ENCODE measurements around the gene CERS6.

CERS6 gene

DNA sequence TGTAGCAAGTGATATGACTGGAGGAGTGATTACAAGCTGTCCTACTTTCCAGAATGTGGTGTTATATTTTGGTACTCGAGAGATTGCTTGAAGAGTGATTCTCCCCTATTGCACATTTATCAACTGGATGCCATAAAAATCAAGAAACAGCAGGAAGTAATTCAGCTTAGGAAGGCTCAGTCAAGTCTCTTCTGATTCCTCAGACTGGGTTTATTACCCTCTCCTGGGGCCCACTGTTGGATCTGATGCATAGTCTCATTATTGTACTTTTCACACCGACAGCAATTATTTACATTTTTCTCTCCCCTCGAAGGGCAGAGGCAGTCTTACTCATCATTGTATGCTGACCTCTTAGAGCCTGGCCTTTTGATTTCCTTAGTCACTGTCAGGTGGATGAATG lies 355.6 kb downstream of the CERS6 start:
- CTCF ChIA-PET, result no interaction called here
- TF ChIP-seq, protein P1, sequence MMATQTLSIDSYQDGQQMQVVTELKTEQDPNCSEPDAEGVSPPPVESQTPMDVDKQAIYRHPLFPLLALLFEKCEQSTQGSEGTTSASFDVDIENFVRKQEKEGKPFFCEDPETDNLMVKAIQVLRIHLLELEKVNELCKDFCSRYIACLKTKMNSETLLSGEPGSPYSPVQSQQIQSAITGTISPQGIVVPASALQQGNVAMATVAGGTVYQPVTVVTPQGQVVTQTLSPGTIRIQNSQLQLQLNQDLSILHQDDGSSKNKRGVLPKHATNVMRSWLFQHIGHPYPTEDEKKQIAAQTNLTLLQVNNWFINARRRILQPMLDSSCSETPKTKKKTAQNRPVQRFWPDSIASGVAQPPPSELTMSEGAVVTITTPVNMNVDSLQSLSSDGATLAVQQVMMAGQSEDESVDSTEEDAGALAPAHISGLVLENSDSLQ (IDR thresholded peaks at IDR 0.05), result no peak
- no peak for TF ChIP-seq FOXA1 (IDR thresholded peaks at IDR 0.05)
- no peak for TF ChIP-seq FOXM1 (IDR thresholded peaks at IDR 0.05; ENCODE audit: borderline replicate concordance)
- no peak for TF ChIP-seq SP1 (IDR thresholded peaks at IDR 0.05)

DNA sequence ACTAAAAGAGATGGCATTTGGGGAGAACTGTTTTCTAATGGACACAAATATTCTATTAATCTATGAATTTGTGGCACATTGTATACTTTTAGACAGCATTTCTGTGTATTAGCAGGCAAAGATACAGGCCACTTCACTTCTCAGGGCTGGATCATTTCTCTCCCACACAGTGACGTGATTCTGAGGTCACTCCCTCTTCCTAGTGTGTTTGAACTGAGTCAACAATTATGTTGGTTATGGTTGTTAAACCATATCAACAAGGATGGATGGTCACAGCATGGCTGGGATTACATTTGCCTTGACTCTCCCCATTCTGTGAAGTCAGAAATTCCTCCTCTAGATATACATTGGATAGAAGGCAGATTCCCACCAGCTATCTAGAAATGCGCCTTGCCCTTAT lies 358.0 kb downstream of the CERS6 start:
- CTCF ChIA-PET, result no interaction called here
- no peak for DNase-seq (ENCODE audit: extremely low spot score)
- TF ChIP-seq TARDBP (IDR thresholded peaks at IDR 0.05), result no peak
- TF ChIP-seq LEF1 (IDR thresholded peaks at IDR 0.05; ENCODE audit: borderline replicate concordance), result no peak
- TF ChIP-seq FOXA1 (IDR thresholded peaks at IDR 0.05), result no peak
- no peak for TF ChIP-seq HDGF (IDR thresholded peaks at IDR 0.05; ENCODE audit: borderline replicate concordance)
- no peak for TF ChIP-seq FOXK2 (IDR thresholded peaks at IDR 0.05)
- no peak for TF ChIP-seq L3MBTL2 (conservative IDR thresholded peaks at IDR 0.05)
- no peak for TF ChIP-seq BHLHE40 (IDR thresholded peaks at IDR 0.05; ENCODE audit: borderline replicate concordance)
- TF ChIP-seq ZNF384 (IDR thresholded peaks at IDR 0.05), result no peak
- no peak for TF ChIP-seq SP1 (IDR thresholded peaks at IDR 0.05)
- TF ChIP-seq FOXM1 (IDR thresholded peaks at IDR 0.05; ENCODE audit: borderline replicate concordance), result no peak
- TF ChIP-seq NFRKB (IDR thresholded peaks at IDR 0.05), result no peak
- TF ChIP-seq ELF4 (IDR thresholded peaks at IDR 0.05), result no peak
- no peak for TF ChIP-seq SUZ12 (IDR thresholded peaks at IDR 0.05)
- no peak for TF ChIP-seq CTBP1 (IDR thresholded peaks at IDR 0.05; ENCODE audit: borderline replicate concordance)
- no peak for TF ChIP-seq ARNT (IDR thresholded peaks at IDR 0.05)
- POLR2A ChIA-PET, result no interaction called here

More for the DNA sequence above, 355.6 kb downstream of the CERS6 start:
- POLR2A ChIA-PET, result no interaction called here
- no peak for DNase-seq (ENCODE audit: extremely low spot score)

DNA sequence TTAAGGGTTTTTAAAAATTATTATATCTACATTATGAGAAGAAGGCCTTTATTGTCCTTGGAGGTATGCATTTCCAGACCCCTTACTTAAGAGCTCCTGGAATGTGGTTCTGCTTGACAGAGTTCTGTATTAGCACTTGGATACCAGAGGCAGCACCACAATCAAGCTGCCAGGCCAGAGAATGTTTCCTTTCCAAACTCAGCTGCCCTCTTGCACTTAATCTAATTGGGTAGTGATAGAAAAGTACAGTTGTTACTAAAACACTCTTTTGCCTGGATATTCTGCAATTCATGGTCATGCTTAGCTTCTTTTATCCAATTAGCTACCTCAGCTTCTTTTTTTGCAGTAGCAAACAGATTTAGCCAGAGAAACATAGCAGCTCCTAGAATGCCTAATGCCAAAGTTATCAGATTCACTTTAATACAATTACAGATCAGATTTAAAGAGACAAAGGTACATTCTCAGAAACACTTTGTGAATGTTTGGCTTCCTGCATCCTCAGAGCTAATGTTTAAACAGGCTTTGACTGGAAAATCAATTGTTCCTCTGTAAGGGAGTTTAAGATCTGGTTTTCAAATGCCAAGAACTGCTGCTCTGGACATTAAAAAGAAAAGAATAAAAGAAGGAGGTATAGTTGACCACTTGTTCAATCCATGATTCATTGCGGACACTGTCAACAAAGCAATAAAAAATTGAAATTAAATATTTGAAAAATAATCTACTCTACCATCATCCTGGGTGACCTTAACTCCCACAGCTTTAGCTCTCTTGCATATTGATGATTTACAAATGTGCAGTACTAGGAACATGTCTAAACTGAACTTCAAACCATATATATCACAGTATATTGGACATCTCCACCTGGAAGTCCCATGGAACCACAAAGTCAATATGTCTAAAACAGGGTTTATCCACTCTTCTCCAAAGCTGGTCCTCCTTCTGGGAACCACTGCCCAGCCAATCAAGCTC lies 359.2 kb downstream of the CERS6 start:
- no peak for TF ChIP-seq NFRKB (IDR thresholded peaks at IDR 0.05)
- no peak for TF ChIP-seq FOXA1 (IDR thresholded peaks at IDR 0.05)
- no peak for TF ChIP-seq SP1 (IDR thresholded peaks at IDR 0.05)
- TF ChIP-seq TARDBP (IDR thresholded peaks at IDR 0.05), result no peak
- TF ChIP-seq HDGF (IDR thresholded peaks at IDR 0.05; ENCODE audit: borderline replicate concordance), result no peak
- TF ChIP-seq L3MBTL2 (conservative IDR thresholded peaks at IDR 0.05), result no peak
- no peak for TF ChIP-seq LEF1 (IDR thresholded peaks at IDR 0.05; ENCODE audit: borderline replicate concordance)
- POLR2A ChIA-PET, result no interaction called here
- no peak for DNase-seq (ENCODE audit: extremely low spot score)
- CTCF ChIA-PET, result interaction anchor here (0.6 kb wide), 1 partner anchor 104 kb away, joined by 3 read pairs; no protein-coding TSS in a partner anchor

DNA sequence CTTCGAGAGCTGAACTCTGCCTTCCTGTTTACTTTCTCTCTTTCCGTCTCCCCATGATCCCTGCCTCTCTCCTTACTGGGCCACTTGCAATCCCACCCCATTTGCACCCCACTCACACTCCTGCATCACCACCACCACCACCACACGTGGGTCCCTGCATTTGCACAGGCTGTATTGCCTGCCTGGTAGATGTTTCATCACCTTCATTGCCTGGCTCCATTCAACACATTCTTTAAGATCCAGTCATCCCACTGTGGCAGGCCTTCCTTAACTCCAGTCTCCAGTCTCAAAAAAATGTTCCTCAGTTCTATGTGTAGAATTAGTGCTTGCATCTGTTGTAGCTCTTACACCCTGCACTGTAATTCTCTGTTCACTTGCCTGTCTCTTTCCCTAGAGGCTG lies 360.3 kb downstream of the CERS6 start:
- POLR2A ChIA-PET, result no interaction called here
- TF ChIP-seq L3MBTL2 (conservative IDR thresholded peaks at IDR 0.05) (no peak), BHLHE40 (IDR thresholded peaks at IDR 0.05; ENCODE audit: borderline replicate concordance) (no peak), FOXK2 (IDR thresholded peaks at IDR 0.05) (no peak), ARNT (IDR thresholded peaks at IDR 0.05) (no peak), ZNF384 (IDR thresholded peaks at IDR 0.05) (no peak), FOXM1 (IDR thresholded peaks at IDR 0.05; ENCODE audit: borderline replicate concordance) (no peak), HDGF (IDR thresholded peaks at IDR 0.05; ENCODE audit: borderline replicate concordance) (no peak), TARDBP (IDR thresholded peaks at IDR 0.05) (no peak)
- CTCF ChIA-PET, result interaction anchor here (0.6 kb wide), 1 partner anchor 103 kb away, joined by 3 read pairs; no protein-coding TSS in a partner anchor
- no peak for DNase-seq (ENCODE audit: extremely low spot score)

DNA sequence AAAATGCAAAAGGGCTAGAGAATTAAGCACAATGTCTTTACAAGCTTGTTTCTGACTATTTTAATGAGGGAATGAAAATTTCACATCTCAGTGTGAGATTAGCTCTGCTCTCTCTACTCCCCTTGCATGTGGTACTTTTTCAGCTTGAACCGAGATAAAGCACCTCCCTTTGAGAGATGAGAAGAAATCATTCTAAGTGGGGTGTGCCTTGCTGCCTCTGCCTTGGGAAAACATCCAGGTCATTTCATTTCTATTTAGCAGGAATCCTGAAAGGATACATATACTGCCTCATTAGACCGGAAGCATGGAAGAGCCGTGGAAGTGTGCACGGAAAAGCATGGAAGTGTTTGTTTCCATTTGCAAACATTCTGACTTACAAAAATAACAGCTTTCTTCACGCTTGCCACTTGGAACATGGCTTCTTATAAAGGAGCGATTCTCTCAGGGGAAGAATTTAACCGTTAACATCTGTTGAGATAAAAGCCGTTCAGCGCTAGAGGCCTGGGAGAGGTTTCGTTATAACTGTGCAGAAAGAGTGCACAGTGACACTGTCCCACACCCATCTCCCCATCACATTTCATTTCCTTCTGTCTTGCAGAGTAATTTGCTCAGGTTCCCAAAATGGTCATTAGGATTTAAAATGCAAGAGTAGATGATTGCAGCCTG lies 363.1 kb downstream of the CERS6 start:
- TF ChIP-seq LEF1 (IDR thresholded peaks at IDR 0.05; ENCODE audit: borderline replicate concordance), result no peak
- TF ChIP-seq, protein P1 (IDR thresholded peaks at IDR 0.05), result no peak
- TF ChIP-seq TARDBP (IDR thresholded peaks at IDR 0.05), result no peak
- no peak for TF ChIP-seq FOXA1 (IDR thresholded peaks at IDR 0.05)
- TF ChIP-seq ELF4 (IDR thresholded peaks at IDR 0.05), result no peak
- TF ChIP-seq FOXM1 (IDR thresholded peaks at IDR 0.05; ENCODE audit: borderline replicate concordance), result no peak
- no peak for TF ChIP-seq NFRKB (IDR thresholded peaks at IDR 0.05)
- TF ChIP-seq CTBP1 (IDR thresholded peaks at IDR 0.05; ENCODE audit: borderline replicate concordance), result no peak
- no peak for TF ChIP-seq L3MBTL2 (conservative IDR thresholded peaks at IDR 0.05)
- no peak for TF ChIP-seq FOXK2 (IDR thresholded peaks at IDR 0.05)
- TF ChIP-seq ARNT (IDR thresholded peaks at IDR 0.05), result no peak
- POLR2A ChIA-PET, result no interaction called here
- CTCF ChIA-PET, result no interaction called here
- DNase-seq (ENCODE audit: extremely low spot score), result no peak

DNA sequence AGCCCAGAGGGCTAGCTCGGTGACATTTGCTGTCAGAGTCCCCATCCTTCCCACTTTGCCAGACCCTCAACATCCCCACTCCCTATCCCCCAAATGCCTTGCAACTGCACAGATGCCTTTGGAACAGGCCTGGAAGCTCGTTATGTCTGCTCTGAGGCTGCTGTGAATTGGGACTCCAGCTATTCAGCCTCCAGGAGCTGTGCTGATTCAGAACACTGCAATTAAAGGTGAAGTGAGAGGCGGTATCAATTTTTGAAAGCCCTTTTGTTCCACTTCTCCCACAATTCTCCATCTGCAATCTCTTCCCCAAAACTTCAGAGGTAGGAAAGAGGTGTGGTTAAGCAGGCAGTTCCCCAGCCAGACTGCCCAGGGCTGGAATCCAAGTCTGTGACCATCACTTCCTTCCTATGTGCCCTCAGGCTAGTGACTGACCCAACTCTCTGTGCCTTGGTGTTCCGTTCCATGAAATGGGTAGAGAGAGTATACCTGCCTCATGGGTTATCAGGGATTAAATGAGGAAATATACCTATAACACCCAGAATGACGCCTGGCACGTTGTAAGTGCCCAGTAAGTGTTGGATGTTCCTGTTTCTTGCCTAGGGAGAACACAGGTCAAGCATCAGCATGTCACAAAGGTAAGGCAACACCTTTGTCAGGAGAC lies 363.9 kb downstream of the CERS6 start:
- ChIA-PET POLR2A (no interaction called here), CTCF (no interaction called here)
- TF ChIP-seq SP1 (IDR thresholded peaks at IDR 0.05) (no peak), ZNF384 (IDR thresholded peaks at IDR 0.05) (no peak), LEF1 (IDR thresholded peaks at IDR 0.05; ENCODE audit: borderline replicate concordance) (no peak), BHLHE40 (IDR thresholded peaks at IDR 0.05; ENCODE audit: borderline replicate concordance) (no peak), TARDBP (IDR thresholded peaks at IDR 0.05) (no peak)
- TF ChIP-seq, protein P1 (IDR thresholded peaks at IDR 0.05), result no peak
- no peak for DNase-seq (ENCODE audit: extremely low spot score)

Data from HEK293T (cell line).